ENCODE data around the gene DQX1. TPM values are rescaled to one million over a fixed set of nuclear protein-coding genes. Genes with fewer than 3 reads are reported as not detected.

The DQX1 gene, protein sequence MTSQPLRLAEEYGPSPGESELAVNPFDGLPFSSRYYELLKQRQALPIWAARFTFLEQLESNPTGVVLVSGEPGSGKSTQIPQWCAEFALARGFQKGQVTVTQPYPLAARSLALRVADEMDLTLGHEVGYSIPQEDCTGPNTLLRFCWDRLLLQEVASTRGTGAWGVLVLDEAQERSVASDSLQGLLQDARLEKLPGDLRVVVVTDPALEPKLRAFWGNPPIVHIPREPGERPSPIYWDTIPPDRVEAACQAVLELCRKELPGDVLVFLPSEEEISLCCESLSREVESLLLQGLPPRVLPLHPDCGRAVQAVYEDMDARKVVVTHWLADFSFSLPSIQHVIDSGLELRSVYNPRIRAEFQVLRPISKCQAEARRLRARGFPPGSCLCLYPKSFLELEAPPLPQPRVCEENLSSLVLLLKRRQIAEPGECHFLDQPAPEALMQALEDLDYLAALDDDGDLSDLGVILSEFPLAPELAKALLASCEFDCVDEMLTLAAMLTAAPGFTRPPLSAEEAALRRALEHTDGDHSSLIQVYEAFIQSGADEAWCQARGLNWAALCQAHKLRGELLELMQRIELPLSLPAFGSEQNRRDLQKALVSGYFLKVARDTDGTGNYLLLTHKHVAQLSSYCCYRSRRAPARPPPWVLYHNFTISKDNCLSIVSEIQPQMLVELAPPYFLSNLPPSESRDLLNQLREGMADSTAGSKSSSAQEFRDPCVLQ
- total RNA-seq: 1 to 10 TPM in 1 of 2 donors, not detected in 1; 2.0 TPM

- TF ChIP-seq POLR2A (IDR thresholded peaks at IDR 0.05): no peak
- TF ChIP-seq, protein P1, sequence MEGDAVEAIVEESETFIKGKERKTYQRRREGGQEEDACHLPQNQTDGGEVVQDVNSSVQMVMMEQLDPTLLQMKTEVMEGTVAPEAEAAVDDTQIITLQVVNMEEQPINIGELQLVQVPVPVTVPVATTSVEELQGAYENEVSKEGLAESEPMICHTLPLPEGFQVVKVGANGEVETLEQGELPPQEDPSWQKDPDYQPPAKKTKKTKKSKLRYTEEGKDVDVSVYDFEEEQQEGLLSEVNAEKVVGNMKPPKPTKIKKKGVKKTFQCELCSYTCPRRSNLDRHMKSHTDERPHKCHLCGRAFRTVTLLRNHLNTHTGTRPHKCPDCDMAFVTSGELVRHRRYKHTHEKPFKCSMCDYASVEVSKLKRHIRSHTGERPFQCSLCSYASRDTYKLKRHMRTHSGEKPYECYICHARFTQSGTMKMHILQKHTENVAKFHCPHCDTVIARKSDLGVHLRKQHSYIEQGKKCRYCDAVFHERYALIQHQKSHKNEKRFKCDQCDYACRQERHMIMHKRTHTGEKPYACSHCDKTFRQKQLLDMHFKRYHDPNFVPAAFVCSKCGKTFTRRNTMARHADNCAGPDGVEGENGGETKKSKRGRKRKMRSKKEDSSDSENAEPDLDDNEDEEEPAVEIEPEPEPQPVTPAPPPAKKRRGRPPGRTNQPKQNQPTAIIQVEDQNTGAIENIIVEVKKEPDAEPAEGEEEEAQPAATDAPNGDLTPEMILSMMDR (IDR thresholded peaks at IDR 0.05): no peak
- no peak for ATAC-seq
Observed at GRCh38 chr2:74525717-74526648, at the start of gene DQX1. DQX1 (minus strand) TSS chr2:74526231; CDS start chr2:74525729, 502 bp downstream.

GRCh38 chr2:74575320-74575719 lies 49.3 kb upstream of the DQX1 start:
- Histone ChIP-seq H3K4me3 (no peak overlapping the region), H3K27ac (no peak overlapping the region), H3K9me3 (no peaks in the 10 kb centered on the region), H3K4me1 (no peaks in the 10 kb centered on the region), H3K27me3 (no peaks in the 10 kb centered on the region), H3K36me3 (replicated peaks in 1 of 2; ENCODE audit: insufficient read depth in 1 of 2, low read depth in 2 of 2) (no peaks in the 10 kb centered on the region)
- intact Hi-C loops (cut with DNase I): loop anchor here (5.0 kb wide), 1 partner anchor 88 kb away; no protein-coding TSS in a partner anchor
- DNase-seq (no peak), ATAC-seq (no peak)
- WGBS, 2 donors: 75 to 76% methylated on average over 4 of the region's 4 CpGs
- TF ChIP-seq, protein P1 (IDR thresholded peaks at IDR 0.05): no peak
- no peak for TF ChIP-seq POLR2A (IDR thresholded peaks at IDR 0.05)

More at GRCh38 chr2:74525717-74526648, at the start of gene DQX1:
- Histone ChIP-seq H3K27me3 (no peaks in the 10 kb centered on the region), H3K4me1 (peaks cover 22% of the 10 kb centered on the region), H3K36me3 (replicated peaks in 1 of 2; ENCODE audit: insufficient read depth in 1 of 2, low read depth in 2 of 2) (peaks cover 0 to 4% of the 10 kb centered on the region in 2 donors), H3K9me3 (no peaks in the 10 kb centered on the region), H3K27ac (no peak within 1 kb of the TSS), H3K4me3 (no peak within 1 kb of the TSS)
- intact Hi-C loops (cut with DNase I): loop anchor here (5.0 kb wide), 1 partner anchor 34 kb away; no protein-coding TSS in a partner anchor
- no peak for DNase-seq
- 84 to 95% methylated on average over 11 of the region's 11 CpGs for WGBS, 2 donors

DNA sequence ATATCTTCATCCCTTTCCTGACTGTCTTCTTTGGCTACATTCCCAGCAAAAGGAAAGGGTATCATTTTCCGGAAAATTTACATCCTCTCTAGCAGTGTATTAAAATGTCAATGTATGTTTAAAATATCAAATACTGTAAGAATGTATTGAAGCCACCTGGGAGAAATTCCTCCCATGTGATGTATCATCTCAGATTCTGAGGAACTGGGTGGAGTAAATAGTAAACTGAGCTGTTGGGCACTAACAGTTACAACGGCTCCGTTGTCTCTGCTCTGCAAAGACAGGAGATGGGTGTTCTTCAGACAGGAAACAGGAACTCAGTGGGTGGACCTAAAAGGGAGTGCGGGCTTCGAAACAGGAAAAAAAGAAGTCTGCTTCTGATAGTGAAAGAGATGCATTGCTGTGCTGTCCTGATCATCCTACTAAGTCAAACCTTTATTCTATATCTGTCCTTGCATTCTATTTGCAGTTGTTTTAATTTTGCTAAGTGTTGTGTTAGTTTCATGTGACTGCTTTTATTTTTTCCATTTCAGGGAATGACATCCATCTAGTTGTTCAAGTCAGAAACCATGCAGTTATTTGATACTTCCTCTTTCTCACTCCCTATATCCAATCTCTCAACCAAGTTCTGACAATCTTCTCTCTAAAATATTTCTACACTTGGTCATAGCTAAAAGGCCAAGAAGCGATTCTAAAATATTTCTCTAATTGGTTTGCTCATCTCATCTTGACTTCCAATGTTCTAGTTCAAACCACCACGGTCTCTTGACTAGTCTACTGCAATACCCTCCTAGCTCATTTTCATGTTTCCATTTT lies 47.9 kb upstream of the DQX1 start:
- intact Hi-C loops (cut with DNase I): no loop called here
- TF ChIP-seq, protein P1 (IDR thresholded peaks at IDR 0.05): no peak
- no peak for TF ChIP-seq POLR2A (IDR thresholded peaks at IDR 0.05)
- H3K9me3 ChIP-seq: no peaks in the 10 kb centered on the region
- no peaks in the 10 kb centered on the region for H3K27me3 ChIP-seq
- WGBS, 2 donors: 42 to 60% methylated on average over 7 of the region's 7 CpGs
- no peaks in the 10 kb centered on the region for H3K36me3 ChIP-seq (replicated peaks in 1 of 2; ENCODE audit: insufficient read depth in 1 of 2, low read depth in 2 of 2)
- H3K4me3 ChIP-seq: no peak overlapping the region
- ATAC-seq (no peak), DNase-seq (no peak)
- H3K4me1 ChIP-seq: no peaks in the 10 kb centered on the region
- no peak overlapping the region for H3K27ac ChIP-seq
